H1 (cell line): ENCODE measurements around the gene TACC2. TPM values are rescaled to one million over a fixed set of nuclear protein-coding genes. Genes with fewer than 3 reads are reported as not detected.

Source experiments
- CTCF ChIA-PET: fragments of 300-600 bp; sonication (Branson Sonifier 250); formaldehyde crosslinking; loops from one replicate; lab custom pipeline; 2021; ENCODE audit not compliant: partially characterized antibody; lab: Charles Lee
- POLR2A ChIA-PET: fragments of 300-600 bp; sonication (Branson Sonifier 250); formaldehyde crosslinking; loops from one replicate; lab custom pipeline; 2021; ENCODE audit warnings: inconsistent platforms; ENCODE audit not compliant: partially characterized antibody; lab: Charles Lee
- DNase-seq, 2 experiments: peaks; one replicate each; pipeline versions ENCODE4 v3.0.0 to v3.0.0-alpha.2; 2010 to 2022; ENCODE audit warnings: low spot score in 2 of 2, low read depth in 1 of 2, mixed read lengths in 1 of 2
- FAIRE-seq: peaks from 2 replicates; lab custom pipeline; 2011; peaks lifted over from hg19 to GRCh38; lab: Jason Lieb, UNC
- H2AFZ ChIP-seq: 2 replicates; pipeline ENCODE4 v1.8.1; 2012; ENCODE audit warnings: low read length, inconsistent platforms
- H2AK5ac ChIP-seq: 2 replicates; pipeline ENCODE4 v1.6.1; 2013; ENCODE audit warnings: low read depth, low read length
- H2BK120ac ChIP-seq: replicated peaks from 2 replicates; pipeline ENCODE3; 2013; ENCODE audit warnings: low read depth, low read length, inconsistent platforms
- H2BK12ac ChIP-seq: 2 replicates; pipeline ENCODE4 v1.6.1; 2013; ENCODE audit warnings: low read depth, low read length
- H2BK15ac ChIP-seq: 2 replicates; pipeline ENCODE4 v1.6.1; 2013; ENCODE audit warnings: low read length
- H2BK20ac ChIP-seq: 2 replicates; pipeline ENCODE4 v1.6.1; 2013; ENCODE audit warnings: low read length
- H2BK5ac ChIP-seq: 2 replicates; pipeline ENCODE4 v1.6.1; 2013; ENCODE audit warnings: low read depth, low read length
- H3K14ac ChIP-seq: 2 replicates; pipeline ENCODE4 v1.6.1; 2013; ENCODE audit warnings: inconsistent platforms; ENCODE audit not compliant: insufficient read length
- H3K18ac ChIP-seq: 2 replicates; pipeline ENCODE4 v1.6.1; 2013; ENCODE audit warnings: low read length; ENCODE audit errors: extremely low read depth
- H3K23ac ChIP-seq: 2 replicates; pipeline ENCODE4 v1.6.1; 2013; ENCODE audit warnings: inconsistent platforms; ENCODE audit not compliant: insufficient read length
- H3K23me2 ChIP-seq: 2 replicates; pipeline ENCODE4 v1.6.1; 2013; ENCODE audit warnings: low read depth, low read length
- H3K27ac ChIP-seq: 2 replicates; pipeline ENCODE4 v1.6.1; 2011; ENCODE audit warnings: low read depth, low read length, inconsistent platforms
- H3K27me3 ChIP-seq, 4 experiments: replicated peaks in 1 of 4; 1 replicate in 1 of 4; 2 replicates in 3 of 4; pipeline versions ENCODE4 v1.6.1 to v1.8.1; 2011 to 2013; ENCODE audit warnings: low read length in 3 of 4, mild to moderate bottlenecking in 3 of 4, inconsistent platforms in 2 of 4, mixed read lengths in 2 of 4, moderate library complexity in 1 of 4; ENCODE audit not compliant: control insufficient read depth in 3 of 4, insufficient read depth in 3 of 4; ENCODE audit errors: extremely low read depth in 1 of 4
- H3K36me3 ChIP-seq, 4 experiments: 2 replicates each; pipeline versions ENCODE4 v1.6.1 to v1.8.1; 2011 to 2013; ENCODE audit warnings: mild to moderate bottlenecking in 4 of 4, low read length in 3 of 4, moderate library complexity in 2 of 4, control low read depth in 1 of 4, inconsistent platforms in 1 of 4; ENCODE audit not compliant: insufficient read depth in 4 of 4, control insufficient read depth in 2 of 4
- H3K4ac ChIP-seq: replicated peaks from 2 replicates; pipeline ENCODE3; 2013; ENCODE audit warnings: low read length, low read depth, mixed read lengths, inconsistent platforms; ENCODE audit not compliant: insufficient read length
- H3K4me1 ChIP-seq, 4 experiments: replicated peaks in 1 of 4; 1 replicate in 1 of 4; 2 replicates in 3 of 4; pipeline versions ENCODE4 v1.6.1 to v1.8.1; 2011 to 2013; ENCODE audit warnings: low read length in 3 of 4, inconsistent platforms in 2 of 4, mixed read lengths in 1 of 4; ENCODE audit not compliant: insufficient read depth in 4 of 4, control insufficient read depth in 3 of 4
- H3K4me2 ChIP-seq, 2 experiments: 2 replicates each; pipeline versions ENCODE4 v1.6.1 to v1.8.1; 2011 to 2013; ENCODE audit warnings: low read depth in 2 of 2, low read length in 2 of 2, control low read depth in 1 of 2, inconsistent platforms in 1 of 2, mild to moderate bottlenecking in 1 of 2; ENCODE audit not compliant: insufficient read depth in 1 of 2
- H3K4me3 ChIP-seq, 4 experiments: fragments of 200-600, 300-600 bp in 1 of 4; sonication (generic), shearing (Covaris generic), sonication (Bioruptor Twin) in 1 of 4; 2 replicates each; pipeline versions ENCODE4 v1.5.1 to v1.8.1; 2011 to 2016; ENCODE audit warnings: low read length in 4 of 4, low read depth in 3 of 4, control low read depth in 2 of 4, inconsistent platforms in 2 of 4, mild to moderate bottlenecking in 2 of 4, mixed read lengths in 1 of 4, moderate library complexity in 1 of 4; ENCODE audit not compliant: insufficient read depth in 2 of 4; ENCODE audit errors: extremely low read depth in 1 of 4
- H3K56ac ChIP-seq: replicated peaks from 2 replicates; pipeline ENCODE3; 2013; ENCODE audit warnings: low read depth, mild to moderate bottlenecking, mixed read lengths, low read length, inconsistent platforms; ENCODE audit not compliant: insufficient read length
- H3K79me1 ChIP-seq: 2 replicates; pipeline ENCODE4 v1.6.1; 2013; ENCODE audit warnings: low read depth, low read length, control low read depth
- H3K79me2 ChIP-seq, 2 experiments: 2 replicates each; pipeline versions ENCODE4 v1.6.1 to v1.8.1; 2012 to 2013; ENCODE audit warnings: low read length in 2 of 2, mild to moderate bottlenecking in 2 of 2, inconsistent platforms in 1 of 2; ENCODE audit not compliant: insufficient read depth in 2 of 2, control insufficient read depth in 1 of 2
- H3K9ac ChIP-seq, 4 experiments: replicated peaks in 1 of 4; 1 replicate in 1 of 4; 2 replicates in 3 of 4; pipeline versions ENCODE4 v1.6.1 to v1.8.1; 2011 to 2013; ENCODE audit warnings: low read depth in 3 of 4, low read length in 3 of 4, control low read depth in 2 of 4, mild to moderate bottlenecking in 2 of 4, moderate library complexity in 2 of 4, inconsistent platforms in 1 of 4; ENCODE audit errors: extremely low read depth in 1 of 4
- H3K9me3 ChIP-seq, 2 experiments: 2 replicates each; pipeline versions ENCODE4 v1.6.1 to v1.8.1; 2012 to 2013; ENCODE audit warnings: mild to moderate bottlenecking in 2 of 2, moderate library complexity in 2 of 2, control low read depth in 1 of 2, inconsistent platforms in 1 of 2, low read depth in 1 of 2, low read length in 1 of 2, mixed read lengths in 1 of 2; ENCODE audit not compliant: insufficient read depth in 2 of 2
- H4K20me1 ChIP-seq, 2 experiments: replicated peaks in 1 of 2; 2 replicates each; pipeline versions ENCODE3 to v1.8.1; 2011 to 2013; ENCODE audit warnings: inconsistent platforms in 2 of 2, low read length in 2 of 2, mild to moderate bottlenecking in 1 of 2; ENCODE audit not compliant: insufficient read depth in 2 of 2, control insufficient read depth in 1 of 2
- H4K5ac ChIP-seq: 2 replicates; pipeline ENCODE4 v1.6.1; 2013; ENCODE audit warnings: low read length, low read depth, mixed read lengths, inconsistent platforms; ENCODE audit not compliant: insufficient read length
- H4K8ac ChIP-seq: 2 replicates; pipeline ENCODE4 v1.8.0; 2013; ENCODE audit warnings: mild to moderate bottlenecking, moderate library complexity, low read length, inconsistent platforms; ENCODE audit not compliant: insufficient read depth; ENCODE audit errors: extremely low read depth
- H4K91ac ChIP-seq: replicated peaks from 2 replicates; pipeline ENCODE3; 2013; ENCODE audit warnings: low read length, mixed read lengths, inconsistent platforms; ENCODE audit not compliant: insufficient read length
- CTBP2 ChIP-seq: IDR thresholded peaks from 2 replicates; pipeline ENCODE4 v1.7.0; 2011; ENCODE audit warnings: borderline replicate concordance, mild to moderate bottlenecking, moderate library complexity, mixed read lengths, low read length; ENCODE audit not compliant: insufficient read depth, insufficient read length
- CTCF ChIP-seq, 3 experiments: IDR thresholded peaks; 1 replicate in 2 of 3; 2 replicates in 1 of 3; pipeline versions ENCODE4 v1.5.1 to v1.6.1; 2011; ENCODE audit warnings: low read length in 3 of 3, mild to moderate bottlenecking in 3 of 3, inconsistent platforms in 2 of 3, low read depth in 1 of 3, moderate library complexity in 1 of 3; ENCODE audit not compliant: insufficient read depth in 1 of 3; ENCODE audit errors: control extremely low read depth in 1 of 3
- E2F6 ChIP-seq: IDR thresholded peaks from 2 replicates; pipeline ENCODE4 v1.6.1; 2012; ENCODE audit warnings: inconsistent platforms
- FOSL1 ChIP-seq: IDR thresholded peaks from 2 replicates; pipeline ENCODE4 v1.6.1; 2011; ENCODE audit warnings: mild to moderate bottlenecking, low read depth, low read length, moderate library complexity; ENCODE audit not compliant: insufficient read depth
- JUN ChIP-seq: IDR thresholded peaks from 2 replicates; pipeline ENCODE4 v1.6.1; 2011; ENCODE audit warnings: low read depth, mild to moderate bottlenecking, improper control_type of control experiment, low read length
- KDM5A ChIP-seq: fragments of 200-600 bp; IDR thresholded peaks from 2 replicates; pipeline ENCODE4 v1.7.1; 2012; ENCODE audit warnings: mild to moderate bottlenecking, low read length, inconsistent platforms, mixed read lengths
- SIN3A ChIP-seq, 2 experiments: IDR thresholded peaks in 1 of 2; conservative IDR thresholded peaks in 1 of 2; 2 replicates each; pipeline ENCODE4 v1.6.1; 2011 to 2012; ENCODE audit warnings: low read length in 2 of 2, improper control_type of control experiment in 1 of 2, low read depth in 1 of 2, mild to moderate bottlenecking in 1 of 2
- SUZ12 ChIP-seq: fragments of 200-600 bp; sonication (generic); IDR thresholded peaks from 2 replicates; pipeline ENCODE4 v1.6.1; 2012; ENCODE audit warnings: mild to moderate bottlenecking, inconsistent platforms, low read length, moderate library complexity, mixed read lengths
- TCF12 ChIP-seq: IDR thresholded peaks from 2 replicates; pipeline ENCODE4 v1.6.1; 2011; ENCODE audit warnings: low read depth, mild to moderate bottlenecking, low read length
- WGBS, 2 experiments: shearing (Covaris generic) in 1 of 2; methylation state at CpG; one replicate each; pipeline versions ENCODE4 v1.1.6 to v1.1.7; 2013 to 2015; ENCODE audit warnings: low lambda C conversion rate in 2 of 2, mixed read lengths in 2 of 2, inconsistent platforms in 1 of 2, low coverage in 1 of 2, missing lambda C conversion rate in 1 of 2; ENCODE audit not compliant: insufficient replicate concordance in 2 of 2, insufficient coverage in 1 of 2, insufficient read length in 1 of 2; ENCODE audit errors: extremely low coverage in 1 of 2, missing lambda C conversion rate in 1 of 2; 5-methylcytosine and 5-hydroxymethylcytosine counted together
- polyA plus RNA-seq, 7 experiments: library from polyadenylated mRNA; depleted of rRNA in 3 of 7; stranded (reverse) in 5 of 7; unstranded in 2 of 7; fragments of >200 nt in 5 of 7; fragments of 200-250 nt in 2 of 7; gene quantifications; 1 replicate in 5 of 7; 2 replicates in 1 of 7; 4 replicates in 1 of 7; pipeline versions ENCODE4 v1.2.1 to v1.2.3, GENCODE V29; 2011 to 2013; ENCODE audit warnings: missing spikeins in 2 of 7, mixed read lengths in 2 of 7
- total RNA-seq: library from RNA; stranded (reverse); fragmentation: NEBNext Ultra II Directional; extraction: Animal tissue kit (Norgen Biotek cat#: 25700); gene quantifications from 2 replicates; pipeline ENCODE4 v1.2.1, GENCODE V29; 2021

TACC2 gene
- total and polyA plus RNA-seq, 2 of the 8 experiments (the other 6 are each of a cell fraction or from before 2014, with no cell fraction given): 21.2 to 46.6 TPM

- Histone ChIP-seq H2BK5ac (no peak overlapping the region), H4K91ac (no peak overlapping the region), H3K18ac (no peak overlapping the region; the same call in 1 of the 2 replicates), H3K56ac (no peak overlapping the region), H3K23ac (no peak overlapping the region), H3K9me3 (no peaks in the 10 kb centered on the region), H2AK5ac (peak overlapping the region; percentile 93), H3K14ac (no peak overlapping the region), H2BK120ac (no peak overlapping the region), H2AFZ (no peak overlapping the region), H3K79me2 (no peaks in the 10 kb centered on the region), H2BK12ac (0 out of 2 replicates have a peak overlapping the region, but pooled peaks have one; percentile 27), H3K27ac (no peak overlapping the region), H2BK20ac (no peak overlapping the region; the same call in 1 of the 2 replicates), H2BK15ac (no peak overlapping the region), H3K4me1 (peaks cover 0 to 3% (median under 1%) of the 10 kb centered on the region in 4 experiments; a peak in 2 of 7 replicates), H3K9ac (no peak overlapping the region), H3K23me2 (no peaks in the 10 kb centered on the region), H3K79me1 (no peaks in the 10 kb centered on the region), H3K27me3 (no peaks in the 10 kb centered on the region; a peak in 2 of 7 replicates), H4K8ac (no peak overlapping the region), H4K5ac (no peak overlapping the region), H3K4me2 (no peak overlapping the region), H4K20me1 (no peaks in the 10 kb centered on the region), H3K4ac (no peak overlapping the region), H3K4me3 (no peak overlapping the region), H3K36me3 (no peaks in the 10 kb centered on the region)
- ChIA-PET POLR2A (no interaction called here), CTCF (interaction anchor here (1.1 to 1.5 kb wide), 2 partner anchors 11 to 14 kb away, joined by 4 to 5 read pairs; no protein-coding TSS in a partner anchor)
- 74% methylated on average over 14 of the region's 14 CpGs; no CpG with 5 or more reads in 1 of the 2 experiments for WGBS, 2 experiments
- DNase-seq: no peak
- no peak for FAIRE-seq
- TF ChIP-seq CTBP2: no peak
- TF ChIP-seq SUZ12: no peak
- TF ChIP-seq FOSL1: no peak
- TF ChIP-seq KDM5A: no peak
- TF ChIP-seq E2F6: no peak
- TF ChIP-seq TCF12: no peak
- no peak for TF ChIP-seq SIN3A (conservative IDR thresholded peaks at IDR 0.05 in 1 of 2, IDR thresholded peaks at IDR 0.05 in 1 of 2; ENCODE audit: low read depth in 1 of 2, low read length in 2 of 2)
- TF ChIP-seq CTCF (IDR thresholded peaks at IDR 0.05; ENCODE audit: control extremely low read depth in 1 of 3, insufficient read depth in 1 of 3, low read depth in 1 of 3, low read length in 3 of 3): no peak
- TF ChIP-seq JUN: no peak
Measured at GRCh38 chr10:122057841-122058413, 69.0 kb downstream of the TACC2 start.
